ENCODE measurements around the gene LRFN4. TPM values are rescaled to one million over a fixed set of nuclear protein-coding genes. Genes with fewer than 3 reads are reported as not detected.
A peak's percentile ranks its signal among the peaks of the same experiment; 100 is the strongest.

The LRFN4 gene
- total RNA-seq, 1 experiment from 2014 or later, result 70.3 TPM

DNA sequence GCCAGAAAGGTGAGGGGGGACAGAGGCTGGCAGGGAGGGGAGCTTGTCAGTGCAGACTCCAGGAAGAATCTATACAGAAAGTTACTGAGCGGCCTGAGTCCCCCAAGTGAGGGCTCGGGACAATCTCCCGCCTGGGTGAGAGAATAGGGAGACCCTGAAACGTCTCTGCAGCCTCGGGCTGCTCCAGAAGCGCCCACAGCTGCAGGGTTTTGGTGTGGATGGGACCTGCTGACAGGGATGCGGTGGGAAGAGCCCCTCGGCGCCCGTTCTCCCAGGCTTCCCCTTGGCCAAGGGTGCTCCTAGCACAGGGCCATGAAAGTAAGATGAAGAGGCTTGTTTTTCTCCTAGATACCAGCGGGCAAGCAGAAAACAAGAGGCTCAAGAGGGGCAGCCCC, 14.4 kb upstream of the LRFN4 start:
- no peak for ATAC-seq
- TF ChIP-seq ZNF416 (CRISPR knock-in tag; IDR thresholded peaks at IDR 0.05) (no peak), TCF7 (CRISPR knock-in tag; IDR thresholded peaks at IDR 0.05; ENCODE audit: low read depth) (no peak), FOXK1 (CRISPR knock-in tag; IDR thresholded peaks at IDR 0.05) (no peak), GRHL2 (CRISPR knock-in tag; IDR thresholded peaks at IDR 0.05; ENCODE audit: insufficient replicate concordance, severe bottlenecking) (no peak), ELF4 (CRISPR knock-in tag; IDR thresholded peaks at IDR 0.05; ENCODE audit: low read depth) (no peak), RORB (CRISPR knock-in tag; IDR thresholded peaks at IDR 0.05) (no peak), GABPB1 (CRISPR knock-in tag; IDR thresholded peaks at IDR 0.05) (no peak), NFYB (CRISPR knock-in tag; conservative IDR thresholded peaks at IDR 0.05; ENCODE audit: low read depth) (no peak), ZNF317 (CRISPR knock-in tag; IDR thresholded peaks at IDR 0.05; ENCODE audit: borderline replicate concordance, low read depth) (no peak), TEAD1 (CRISPR knock-in tag; IDR thresholded peaks at IDR 0.05) (no peak), JAZF1 (CRISPR knock-in tag; IDR thresholded peaks at IDR 0.05) (no peak)
- TF ChIP-seq, protein P1, sequence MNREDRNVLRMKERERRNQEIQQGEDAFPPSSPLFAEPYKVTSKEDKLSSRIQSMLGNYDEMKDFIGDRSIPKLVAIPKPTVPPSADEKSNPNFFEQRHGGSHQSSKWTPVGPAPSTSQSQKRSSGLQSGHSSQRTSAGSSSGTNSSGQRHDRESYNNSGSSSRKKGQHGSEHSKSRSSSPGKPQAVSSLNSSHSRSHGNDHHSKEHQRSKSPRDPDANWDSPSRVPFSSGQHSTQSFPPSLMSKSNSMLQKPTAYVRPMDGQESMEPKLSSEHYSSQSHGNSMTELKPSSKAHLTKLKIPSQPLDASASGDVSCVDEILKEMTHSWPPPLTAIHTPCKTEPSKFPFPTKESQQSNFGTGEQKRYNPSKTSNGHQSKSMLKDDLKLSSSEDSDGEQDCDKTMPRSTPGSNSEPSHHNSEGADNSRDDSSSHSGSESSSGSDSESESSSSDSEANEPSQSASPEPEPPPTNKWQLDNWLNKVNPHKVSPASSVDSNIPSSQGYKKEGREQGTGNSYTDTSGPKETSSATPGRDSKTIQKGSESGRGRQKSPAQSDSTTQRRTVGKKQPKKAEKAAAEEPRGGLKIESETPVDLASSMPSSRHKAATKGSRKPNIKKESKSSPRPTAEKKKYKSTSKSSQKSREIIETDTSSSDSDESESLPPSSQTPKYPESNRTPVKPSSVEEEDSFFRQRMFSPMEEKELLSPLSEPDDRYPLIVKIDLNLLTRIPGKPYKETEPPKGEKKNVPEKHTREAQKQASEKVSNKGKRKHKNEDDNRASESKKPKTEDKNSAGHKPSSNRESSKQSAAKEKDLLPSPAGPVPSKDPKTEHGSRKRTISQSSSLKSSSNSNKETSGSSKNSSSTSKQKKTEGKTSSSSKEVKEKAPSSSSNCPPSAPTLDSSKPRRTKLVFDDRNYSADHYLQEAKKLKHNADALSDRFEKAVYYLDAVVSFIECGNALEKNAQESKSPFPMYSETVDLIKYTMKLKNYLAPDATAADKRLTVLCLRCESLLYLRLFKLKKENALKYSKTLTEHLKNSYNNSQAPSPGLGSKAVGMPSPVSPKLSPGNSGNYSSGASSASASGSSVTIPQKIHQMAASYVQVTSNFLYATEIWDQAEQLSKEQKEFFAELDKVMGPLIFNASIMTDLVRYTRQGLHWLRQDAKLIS (CRISPR knock-in tag; IDR thresholded peaks at IDR 0.05; ENCODE audit: borderline replicate concordance), result no peak
- H3K4me3 Mint-ChIP-seq, result peak overlapping the region; percentile 82
- ChIA-PET CTCF (interaction anchor here (1.2 to 4.8 kb wide), 11 partner anchors 9 to 424 kb away, joined by 3 to 30 read pairs (median 6); partner anchors contain the start of gene RBM4B), POLR2A (interaction anchor here (0.6 to 2.7 kb wide), 5 partner anchors 10 to 397 kb away, joined by 3 to 17 read pairs (median 9); partner anchors contain the start of genes LRFN4 and PC)
- H3K4me1 Mint-ChIP-seq, result peaks cover 20% of the 10 kb centered on the region
- H3K36me3 Mint-ChIP-seq, result peaks cover 19% of the 10 kb centered on the region
- no peaks in the 10 kb centered on the region for H3K9me3 Mint-ChIP-seq
- no peaks in the 10 kb centered on the region for H3K27me3 Mint-ChIP-seq (ENCODE audit: low read depth)
- H3K27ac Mint-ChIP-seq, result peak overlapping the region; percentile 87
- no peak for DNase-seq (ENCODE audit: low spot score)

DNA sequence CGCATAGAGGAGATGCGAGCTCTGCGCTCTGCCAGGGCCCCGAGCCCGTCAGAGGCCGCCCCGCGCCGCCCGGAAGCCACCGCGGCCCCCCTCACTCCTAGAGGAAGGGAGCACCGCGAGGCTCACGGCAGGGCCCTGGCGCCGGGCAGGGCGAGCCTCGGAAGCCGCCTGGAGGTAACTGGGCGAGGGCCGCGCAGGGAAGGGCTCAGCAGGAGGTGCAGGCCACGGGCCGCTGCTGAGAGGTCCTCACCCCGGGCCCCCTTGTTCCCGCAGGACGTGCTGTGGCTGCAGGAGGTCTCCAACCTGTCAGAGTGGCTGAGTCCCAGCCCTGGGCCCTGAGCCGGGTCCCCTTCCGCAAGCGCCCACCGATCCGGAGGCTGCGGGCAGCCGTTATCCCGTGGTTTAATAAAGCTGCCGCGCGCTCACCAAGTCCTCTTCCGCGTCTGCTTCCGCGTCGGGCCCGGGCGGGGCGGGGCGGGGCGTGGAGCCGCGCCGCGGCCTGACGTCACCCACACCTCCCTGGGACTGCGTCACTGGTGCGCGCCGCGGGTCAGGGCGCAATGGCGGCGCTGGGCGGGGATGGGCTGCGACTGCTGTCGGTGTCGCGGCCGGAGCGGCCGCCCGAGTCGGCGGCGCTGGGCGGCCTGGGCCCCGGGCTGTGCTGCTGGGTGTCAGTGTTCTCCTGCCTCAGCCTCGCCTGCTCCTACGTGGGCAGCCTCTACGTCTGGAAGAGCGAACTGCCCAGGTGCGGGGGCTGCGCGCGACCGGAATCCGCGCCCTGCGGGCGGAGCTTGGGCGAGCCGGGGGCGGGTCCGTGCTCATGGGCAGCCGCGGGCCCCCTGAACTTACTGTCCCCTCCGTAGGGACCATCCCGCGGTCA, 13.7 kb upstream of the LRFN4 start, which contains the start of gene RCE1:
RCE1 (plus strand) TSS at position 546 of the 880 bp plus-strand sequence; CDS start at position 561, 15 bp downstream.
- Mint-ChIP-seq H3K4me1 (peaks cover 20% of the 10 kb centered on the region), H3K36me3 (peaks cover 19% of the 10 kb centered on the region), H3K27me3 (ENCODE audit: low read depth) (no peaks in the 10 kb centered on the region), H3K9me3 (no peaks in the 10 kb centered on the region), H3K27ac (peak within 1 kb of the TSS; percentile 87), H3K4me3 (peak within 1 kb of the TSS; percentile 82)
- POLR2A ChIA-PET, result interaction anchor here (0.6 to 2.7 kb wide), 9 partner anchors 9 to 397 kb away, joined by 3 to 17 read pairs (median 4); partner anchors contain the start of genes DPP3, LRFN4, PC and RBM4B
- ATAC-seq (peak; percentile 78), DNase-seq (ENCODE audit: low spot score) (peak; percentile 86)
- CTCF ChIA-PET, result interaction anchor here (0.6 to 4.8 kb wide), 14 partner anchors 9 to 463 kb away, joined by 3 to 30 read pairs (median 6); partner anchors contain the start of genes KDM2A and RBM4B
- TF ChIP-seq, protein P2, sequence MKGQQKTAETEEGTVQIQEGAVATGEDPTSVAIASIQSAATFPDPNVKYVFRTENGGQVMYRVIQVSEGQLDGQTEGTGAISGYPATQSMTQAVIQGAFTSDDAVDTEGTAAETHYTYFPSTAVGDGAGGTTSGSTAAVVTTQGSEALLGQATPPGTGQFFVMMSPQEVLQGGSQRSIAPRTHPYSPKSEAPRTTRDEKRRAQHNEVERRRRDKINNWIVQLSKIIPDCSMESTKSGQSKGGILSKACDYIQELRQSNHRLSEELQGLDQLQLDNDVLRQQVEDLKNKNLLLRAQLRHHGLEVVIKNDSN (CRISPR knock-in tag; IDR thresholded peaks at IDR 0.05), result no peak; the same call in 1 of the 2 replicates
- TF ChIP-seq NR1H2 (CRISPR knock-in tag; IDR thresholded peaks at IDR 0.05), result no peak
- TF ChIP-seq NFYB (CRISPR knock-in tag; conservative IDR thresholded peaks at IDR 0.05; ENCODE audit: low read depth), result peak; percentile 34; the same call in 1 of the 2 replicates
- TF ChIP-seq, protein P3, sequence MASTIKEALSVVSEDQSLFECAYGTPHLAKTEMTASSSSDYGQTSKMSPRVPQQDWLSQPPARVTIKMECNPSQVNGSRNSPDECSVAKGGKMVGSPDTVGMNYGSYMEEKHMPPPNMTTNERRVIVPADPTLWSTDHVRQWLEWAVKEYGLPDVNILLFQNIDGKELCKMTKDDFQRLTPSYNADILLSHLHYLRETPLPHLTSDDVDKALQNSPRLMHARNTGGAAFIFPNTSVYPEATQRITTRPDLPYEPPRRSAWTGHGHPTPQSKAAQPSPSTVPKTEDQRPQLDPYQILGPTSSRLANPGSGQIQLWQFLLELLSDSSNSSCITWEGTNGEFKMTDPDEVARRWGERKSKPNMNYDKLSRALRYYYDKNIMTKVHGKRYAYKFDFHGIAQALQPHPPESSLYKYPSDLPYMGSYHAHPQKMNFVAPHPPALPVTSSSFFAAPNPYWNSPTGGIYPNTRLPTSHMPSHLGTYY (CRISPR knock-in tag; IDR thresholded peaks at IDR 0.05), result no peak
- TF ChIP-seq, protein P4, sequence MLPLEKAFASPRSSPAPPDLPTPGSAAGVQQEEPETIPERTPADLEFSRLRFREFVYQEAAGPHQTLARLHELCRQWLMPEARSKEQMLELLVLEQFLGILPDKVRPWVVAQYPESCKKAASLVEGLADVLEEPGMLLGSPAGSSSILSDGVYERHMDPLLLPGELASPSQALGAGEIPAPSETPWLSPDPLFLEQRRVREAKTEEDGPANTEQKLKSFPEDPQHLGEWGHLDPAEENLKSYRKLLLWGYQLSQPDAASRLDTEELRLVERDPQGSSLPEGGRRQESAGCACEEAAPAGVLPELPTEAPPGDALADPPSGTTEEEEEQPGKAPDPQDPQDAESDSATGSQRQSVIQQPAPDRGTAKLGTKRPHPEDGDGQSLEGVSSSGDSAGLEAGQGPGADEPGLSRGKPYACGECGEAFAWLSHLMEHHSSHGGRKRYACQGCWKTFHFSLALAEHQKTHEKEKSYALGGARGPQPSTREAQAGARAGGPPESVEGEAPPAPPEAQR (CRISPR knock-in tag; IDR thresholded peaks at IDR 0.05), result no peak
- TF ChIP-seq, protein P5, sequence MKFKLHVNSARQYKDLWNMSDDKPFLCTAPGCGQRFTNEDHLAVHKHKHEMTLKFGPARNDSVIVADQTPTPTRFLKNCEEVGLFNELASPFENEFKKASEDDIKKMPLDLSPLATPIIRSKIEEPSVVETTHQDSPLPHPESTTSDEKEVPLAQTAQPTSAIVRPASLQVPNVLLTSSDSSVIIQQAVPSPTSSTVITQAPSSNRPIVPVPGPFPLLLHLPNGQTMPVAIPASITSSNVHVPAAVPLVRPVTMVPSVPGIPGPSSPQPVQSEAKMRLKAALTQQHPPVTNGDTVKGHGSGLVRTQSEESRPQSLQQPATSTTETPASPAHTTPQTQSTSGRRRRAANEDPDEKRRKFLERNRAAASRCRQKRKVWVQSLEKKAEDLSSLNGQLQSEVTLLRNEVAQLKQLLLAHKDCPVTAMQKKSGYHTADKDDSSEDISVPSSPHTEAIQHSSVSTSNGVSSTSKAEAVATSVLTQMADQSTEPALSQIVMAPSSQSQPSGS (CRISPR knock-in tag; IDR thresholded peaks at IDR 0.05; ENCODE audit: borderline replicate concordance, low read depth), result no peak
- TF ChIP-seq, protein P6, sequence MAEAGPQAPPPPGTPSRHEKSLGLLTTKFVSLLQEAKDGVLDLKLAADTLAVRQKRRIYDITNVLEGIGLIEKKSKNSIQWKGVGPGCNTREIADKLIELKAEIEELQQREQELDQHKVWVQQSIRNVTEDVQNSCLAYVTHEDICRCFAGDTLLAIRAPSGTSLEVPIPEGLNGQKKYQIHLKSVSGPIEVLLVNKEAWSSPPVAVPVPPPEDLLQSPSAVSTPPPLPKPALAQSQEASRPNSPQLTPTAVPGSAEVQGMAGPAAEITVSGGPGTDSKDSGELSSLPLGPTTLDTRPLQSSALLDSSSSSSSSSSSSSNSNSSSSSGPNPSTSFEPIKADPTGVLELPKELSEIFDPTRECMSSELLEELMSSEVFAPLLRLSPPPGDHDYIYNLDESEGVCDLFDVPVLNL (CRISPR knock-in tag; IDR thresholded peaks at IDR 0.05; ENCODE audit: borderline replicate concordance, low read depth), result no peak
- TF ChIP-seq RELA (CRISPR knock-in tag; IDR thresholded peaks at IDR 0.05; ENCODE audit: borderline replicate concordance), result 0 out of 2 replicates have a peak, but pooled peaks have one; percentile 19
- TF ChIP-seq ZNF416 (CRISPR knock-in tag; IDR thresholded peaks at IDR 0.05), result peak; percentile 74; the same call in 1 of the 2 replicates
- TF ChIP-seq ZNF138 (CRISPR knock-in tag; conservative IDR thresholded peaks at IDR 0.05), result no peak
- TF ChIP-seq JAZF1 (CRISPR knock-in tag; IDR thresholded peaks at IDR 0.05), result no peak
- TF ChIP-seq MXD4 (CRISPR knock-in tag; IDR thresholded peaks at IDR 0.05; ENCODE audit: borderline replicate concordance), result no peak
- peak; percentile 78; the same call in 1 of the 2 replicates for TF ChIP-seq FOXP1 (CRISPR knock-in tag; IDR thresholded peaks at IDR 0.05; ENCODE audit: borderline replicate concordance)

Measured in WTC11 (cell line).